Glomerular visceral epithelial cell (primary cell): Measurements from ENCODE around the gene ASIC2.

Experiments used
- DNase-seq: peaks from one replicate; pipeline ENCODE4 v3.0.0-alpha.2; 2016; ENCODE audit errors: extremely low spot score

Gene ASIC2

DNA sequence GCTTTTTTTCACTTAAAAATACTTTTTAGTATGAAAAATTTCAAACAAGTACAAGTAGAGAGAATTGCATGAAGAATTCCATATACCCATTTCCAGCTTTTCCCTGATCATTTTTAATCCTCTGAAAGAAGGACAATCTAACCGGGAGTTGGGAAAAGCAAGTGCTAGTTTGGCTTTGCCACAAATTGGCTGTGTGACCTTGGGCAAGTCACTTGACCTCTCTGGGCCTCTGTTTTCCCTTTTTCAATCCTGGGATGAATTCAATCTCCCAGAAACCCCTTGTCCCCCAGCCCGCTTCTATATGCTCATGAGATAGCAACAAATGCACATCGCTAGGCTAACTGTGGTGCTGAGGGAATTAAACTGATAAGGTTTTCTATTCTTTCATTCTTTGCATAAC lies 49.4 kb downstream of the ASIC2 start:
- DNase-seq = no peak

DNA sequence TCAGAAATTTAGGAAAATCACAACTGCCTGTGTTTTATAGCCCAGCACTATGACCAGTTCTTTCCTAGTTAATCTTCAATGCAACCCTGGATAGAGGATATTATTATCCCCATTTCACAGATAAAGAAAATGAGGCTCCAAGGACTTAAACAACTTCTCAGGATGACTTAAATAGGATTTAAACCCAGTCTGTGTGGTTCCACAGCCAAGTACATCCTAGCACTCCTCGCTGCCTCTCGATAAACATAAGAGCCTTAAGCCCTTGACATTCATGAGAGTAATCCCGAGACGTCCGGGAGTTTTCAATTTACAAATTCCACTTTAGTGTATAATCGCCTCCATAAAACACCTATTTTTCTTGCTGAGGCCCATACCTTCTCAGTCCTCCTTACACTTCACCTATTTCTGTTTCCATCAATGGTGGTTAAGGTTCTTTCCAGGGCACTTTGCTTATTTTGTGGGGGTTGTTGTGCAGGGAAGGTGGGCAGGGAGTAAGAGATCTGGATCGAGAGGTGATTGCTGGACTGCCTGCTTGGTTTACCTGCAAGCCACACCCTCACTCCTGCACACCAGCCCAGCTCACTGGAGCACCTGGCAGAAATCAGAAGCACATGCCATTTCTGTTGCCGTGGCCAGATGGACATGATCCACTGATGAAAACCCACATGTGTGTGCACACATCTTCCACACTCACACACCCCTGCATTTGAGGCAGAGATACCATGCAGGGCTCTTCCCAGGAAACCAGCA lies 50.5 kb downstream of the ASIC2 start:
- no peak for DNase-seq

GRCh38 chr17:33241390-33241789 lies 51.7 kb downstream of the ASIC2 start:
- peak; percentile 56 for DNase-seq

DNA sequence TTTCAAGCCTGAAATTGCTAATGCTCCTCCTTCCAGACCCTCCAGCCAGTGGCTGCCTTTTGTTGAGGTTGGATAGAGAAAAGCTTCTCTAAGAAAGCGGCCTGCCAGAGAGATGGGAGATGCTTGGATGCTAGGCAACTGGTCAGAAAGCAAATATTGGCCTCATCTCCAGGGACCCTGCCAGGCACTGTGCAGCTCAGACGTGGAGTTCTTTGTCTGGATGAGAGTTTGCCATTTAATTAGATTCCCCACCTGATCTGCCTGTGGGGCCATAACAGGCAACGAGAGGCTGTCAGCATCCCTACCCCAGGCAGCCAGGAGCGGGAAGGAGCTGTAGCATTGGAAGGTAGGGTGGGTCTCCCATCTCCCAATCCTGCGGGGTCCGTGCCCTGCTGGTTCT lies 52.7 kb downstream of the ASIC2 start:
- no peak for DNase-seq

DNA sequence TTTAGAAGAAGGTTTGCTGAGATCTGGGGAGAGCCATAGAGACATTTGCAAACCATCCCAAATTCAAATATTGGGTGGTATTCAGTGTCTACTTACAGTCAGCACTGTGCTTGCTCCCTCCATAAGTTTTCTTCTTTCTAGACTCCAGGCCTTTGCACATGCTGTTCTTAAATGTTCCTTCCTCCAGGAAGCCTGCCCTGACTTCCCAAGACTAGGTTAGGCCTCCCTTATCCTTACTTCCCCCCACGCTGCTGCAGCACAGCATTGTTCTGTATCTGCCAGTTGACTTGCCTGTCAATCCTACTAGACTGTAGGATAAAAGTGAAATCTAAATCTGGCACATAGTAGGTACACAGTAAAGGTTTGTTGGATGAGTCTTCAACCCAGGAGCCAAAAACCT lies 53.4 kb downstream of the ASIC2 start:
- no peak for DNase-seq

- peak; percentile 90 for DNase-seq
Observed at GRCh38 chr17:33234930-33235685, 58.0 kb downstream of the ASIC2 start.

DNA sequence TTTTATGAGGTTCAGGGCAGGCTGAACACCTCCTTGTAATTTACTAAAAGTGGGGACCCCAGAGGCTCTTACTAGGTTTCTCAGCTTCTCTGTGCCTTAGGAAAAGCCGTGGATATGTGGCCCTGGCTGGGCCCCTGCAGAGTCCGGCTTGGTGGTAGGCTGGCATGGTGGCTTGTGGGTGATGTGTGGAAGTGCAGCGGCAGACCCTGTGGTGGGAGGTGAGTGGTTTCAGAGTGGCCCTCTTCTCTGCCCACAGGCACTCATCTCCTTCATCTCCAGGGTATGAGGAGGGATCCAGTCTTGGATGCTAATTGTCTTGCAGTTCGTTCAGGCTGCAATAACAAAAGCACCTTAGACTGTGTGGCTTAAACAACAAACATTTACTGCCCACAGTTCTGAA lies 58.9 kb downstream of the ASIC2 start:
- DNase-seq = no peak

GRCh38 chr17:33233811-33234177 lies 59.3 kb downstream of the ASIC2 start:
- DNase-seq = no peak

- DNase-seq = no peak
Observed at GRCh38 chr17:33229499-33229898, 63.6 kb downstream of the ASIC2 start.

- no peak for DNase-seq
Observed at GRCh38 chr17:33229028-33229427, 64.1 kb downstream of the ASIC2 start.

DNA sequence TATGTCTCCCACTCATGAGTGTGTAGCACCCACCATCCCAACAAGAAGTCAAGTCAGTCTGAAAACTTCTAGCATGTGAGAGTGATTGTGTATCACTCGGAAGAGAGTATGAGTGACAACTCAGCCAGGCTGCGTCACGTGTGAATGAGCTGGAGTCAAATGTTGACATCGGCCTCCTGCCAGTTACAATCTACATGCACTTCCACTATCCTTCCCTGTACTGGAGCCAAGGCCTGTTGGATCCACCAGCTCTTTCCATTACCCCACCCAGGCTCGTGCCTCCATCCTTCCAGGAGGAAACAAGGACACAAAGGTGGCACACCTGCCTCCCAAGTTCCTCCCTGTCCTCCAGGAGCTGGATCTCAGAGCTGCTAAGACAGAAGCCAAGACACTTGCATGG lies 64.5 kb downstream of the ASIC2 start:
- DNase-seq = no peak

DNA sequence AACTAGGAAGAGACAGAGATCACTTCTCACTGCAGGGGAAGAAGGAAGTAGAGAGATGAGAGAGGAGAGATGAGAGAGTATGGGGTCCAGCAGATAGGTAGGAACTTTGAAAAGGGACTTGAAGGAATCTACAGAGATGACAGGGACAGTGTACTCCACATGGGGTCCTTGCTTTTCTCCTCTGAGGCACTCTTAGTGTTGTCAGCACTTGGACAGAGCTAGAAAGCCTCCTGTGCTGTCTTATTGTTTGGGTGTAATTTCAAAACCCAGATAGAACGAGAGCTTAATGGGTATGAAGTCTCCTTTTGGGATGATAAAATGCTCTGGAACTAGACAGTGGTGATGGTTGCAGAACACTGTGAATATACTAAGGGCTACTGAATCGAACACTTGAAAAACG lies 65.2 kb downstream of the ASIC2 start:
- DNase-seq = no peak

GRCh38 chr17:33225994-33226393 lies 67.1 kb downstream of the ASIC2 start:
- DNase-seq = no peak

GRCh38 chr17:33225509-33225908 lies 67.6 kb downstream of the ASIC2 start:
- DNase-seq = no peak

DNA sequence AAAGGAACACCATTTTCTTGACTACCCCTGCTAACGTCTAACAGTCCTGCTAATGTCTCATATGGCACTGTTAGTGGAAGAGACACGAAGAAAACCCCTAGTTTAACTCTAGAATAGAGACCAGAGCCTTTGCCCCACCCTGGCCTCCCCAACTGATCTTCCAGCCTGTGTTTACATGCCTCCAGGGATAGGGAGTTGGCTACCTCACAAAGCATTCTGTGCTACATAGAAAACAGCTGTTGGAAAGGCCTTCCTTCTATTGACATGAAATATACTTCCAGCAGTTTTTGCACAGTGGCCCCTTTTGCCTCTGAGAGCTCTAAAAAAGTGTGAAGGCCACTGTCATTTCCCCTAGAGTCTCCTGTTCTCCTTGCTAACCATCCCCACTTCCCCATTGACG lies 73.1 kb downstream of the ASIC2 start:
- no peak for DNase-seq

GRCh38 chr17:33218698-33219601 lies 74.1 kb downstream of the ASIC2 start:
- DNase-seq = peak; percentile 21

DNA sequence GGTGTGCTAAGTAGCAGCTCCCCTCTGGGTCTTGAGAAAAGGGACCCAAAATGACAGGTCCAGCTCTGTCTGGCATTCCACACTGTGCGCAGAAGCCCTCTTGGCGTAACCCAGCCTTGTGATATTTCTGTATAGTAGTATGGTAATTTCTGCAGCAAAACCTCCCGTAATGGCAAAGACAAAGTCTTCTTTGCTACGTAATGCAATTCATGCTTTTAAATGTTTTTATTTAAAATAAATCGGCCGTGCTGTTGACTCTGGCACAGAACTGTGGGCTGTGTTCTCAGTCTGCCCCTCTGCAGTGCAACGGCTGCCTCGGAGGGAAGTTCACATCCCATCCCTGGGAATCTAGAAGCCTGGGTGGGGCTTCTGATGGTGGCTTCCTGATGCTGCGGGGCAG lies 75.2 kb downstream of the ASIC2 start:
- no peak for DNase-seq

DNA sequence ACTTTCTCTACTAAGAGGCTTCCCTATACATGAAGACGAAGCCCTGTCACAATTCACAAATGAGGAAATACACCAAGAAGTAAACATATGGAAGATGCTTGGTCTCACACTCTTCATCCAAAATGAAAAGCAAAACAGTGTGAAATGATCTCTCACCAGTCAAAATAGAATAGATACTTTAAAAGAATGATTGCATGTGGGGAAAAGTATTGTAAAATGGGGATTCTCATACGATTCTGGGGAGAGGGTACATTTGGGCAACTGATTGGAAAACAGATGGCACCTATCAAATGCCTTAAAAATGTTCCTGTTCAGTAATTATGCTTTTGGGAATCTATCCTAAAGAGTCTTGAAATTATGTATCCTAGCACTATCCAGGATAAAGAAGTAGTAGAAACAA lies 78.1 kb downstream of the ASIC2 start:
- DNase-seq = no peak

DNA sequence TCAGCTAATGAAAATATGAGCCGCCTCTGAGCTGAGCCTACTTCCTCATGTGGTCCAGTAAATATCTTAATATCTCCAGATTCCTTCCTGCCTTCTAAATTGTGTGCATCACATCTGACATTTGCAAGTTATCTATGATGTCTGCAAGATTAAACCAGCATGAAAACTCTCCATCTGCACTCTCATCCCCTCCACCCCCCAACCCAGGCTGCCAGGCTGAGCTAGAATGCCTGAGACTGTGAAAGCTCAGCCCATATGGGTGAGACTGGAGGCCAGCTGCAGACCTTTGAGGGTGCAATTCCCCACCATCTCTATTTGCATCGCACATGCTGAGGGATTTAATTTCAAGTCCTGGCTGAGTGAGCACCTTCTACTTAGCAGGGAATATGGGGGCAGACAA lies 82.8 kb downstream of the ASIC2 start:
- DNase-seq = no peak

DNA sequence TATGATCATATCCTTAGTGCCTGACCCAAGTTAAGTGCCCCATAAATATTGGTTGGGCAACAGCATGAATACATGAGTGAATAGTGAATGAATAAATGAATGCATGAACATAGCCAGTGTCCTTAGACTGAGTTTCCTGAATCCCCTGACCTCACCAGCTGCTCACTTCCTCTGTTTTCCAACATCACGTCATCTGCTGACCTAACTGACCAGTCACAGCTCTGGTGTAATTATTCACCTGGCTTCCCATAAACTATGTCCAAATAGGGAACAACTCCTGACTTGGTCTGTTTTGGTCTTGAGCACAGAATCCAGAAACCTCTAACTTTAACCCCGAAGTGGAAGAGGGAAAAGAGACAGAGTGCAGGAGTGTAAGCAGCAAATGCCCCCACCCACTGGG lies 83.4 kb downstream of the ASIC2 start:
- DNase-seq = no peak

DNA sequence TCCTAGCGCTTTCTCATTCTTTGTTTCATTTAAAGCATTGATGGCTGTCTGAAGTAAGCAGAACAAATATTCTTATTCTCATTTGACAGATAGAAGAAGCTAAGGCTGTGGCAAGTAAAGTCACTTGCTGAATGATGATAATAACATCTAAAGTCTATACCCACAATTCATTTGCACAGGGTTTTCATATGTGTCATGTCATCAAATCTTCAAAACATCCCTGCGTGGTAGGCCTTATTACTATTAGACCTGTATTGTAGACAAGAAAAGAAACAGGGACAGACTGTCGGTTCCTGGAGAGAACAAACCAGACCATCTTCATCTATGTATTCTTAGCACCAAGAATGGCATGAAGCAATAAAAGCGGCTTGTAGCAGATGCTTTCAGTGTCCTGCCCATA lies 85.9 kb downstream of the ASIC2 start:
- no peak for DNase-seq

DNA sequence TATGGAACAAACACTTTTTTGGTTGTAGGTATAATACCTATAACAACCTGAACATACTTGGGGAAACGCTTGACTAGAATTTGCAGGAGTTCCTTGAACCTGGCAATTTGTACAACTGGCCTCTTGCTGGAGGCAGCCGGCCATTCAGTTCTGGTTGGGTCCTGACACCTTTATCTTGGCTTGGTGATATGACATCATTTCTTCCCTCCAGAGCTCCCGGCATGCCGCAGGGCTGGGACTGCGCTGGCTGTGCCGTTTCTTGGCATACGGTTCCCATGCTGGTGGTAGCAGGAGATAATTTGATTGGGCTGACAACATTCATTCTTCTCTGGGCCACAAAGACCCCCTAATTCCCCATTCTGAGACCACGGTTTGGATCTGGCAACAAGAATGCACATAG lies 87.5 kb downstream of the ASIC2 start:
- DNase-seq = no peak

DNA sequence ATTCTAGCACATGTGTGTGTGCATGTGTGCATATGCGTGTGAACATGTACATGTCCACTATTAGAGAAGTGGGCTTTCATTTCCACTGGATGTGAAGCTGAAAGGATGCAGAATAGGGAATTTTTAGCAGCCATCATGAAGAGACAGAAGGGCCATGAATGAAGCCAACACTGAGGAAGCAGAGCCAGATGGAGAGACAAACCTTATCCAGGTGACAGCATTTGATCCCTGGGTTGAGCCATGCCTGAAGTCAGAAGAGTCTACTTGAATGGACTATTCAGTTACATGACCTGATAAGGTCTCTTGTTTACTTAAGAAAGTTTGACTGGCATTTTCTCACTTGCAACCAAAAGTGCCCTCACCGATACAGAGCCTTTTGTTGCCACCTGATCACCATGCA lies 88.4 kb downstream of the ASIC2 start:
- DNase-seq = no peak
